Measurements from ENCODE around the gene NFKBIE.

Gene NFKBIE

GRCh38 chr6:44257025-44257752 lies 8.2 kb downstream of the NFKBIE start, which contains the start of gene SLC35B2:
Gene SLC35B2 (minus strand): TSS chr6:44257528. CDS start chr6:44257410, 118 bp downstream.
- peak; percentile 76 for DNase-seq

- no peak for DNase-seq
Measured at GRCh38 chr6:44256775-44257024, 8.7 kb downstream of the NFKBIE start.

- no peak for DNase-seq
Measured at GRCh38 chr6:44255871-44256774, 9.2 kb downstream of the NFKBIE start.

- no peak for DNase-seq
Measured at GRCh38 chr6:44255105-44255808, 10.1 kb downstream of the NFKBIE start.

GRCh38 chr6:44254191-44255104 lies 10.9 kb downstream of the NFKBIE start:
- DNase-seq = no peak

GRCh38 chr6:44253307-44254101 lies 11.8 kb downstream of the NFKBIE start:
- DNase-seq = peak; percentile 19

GRCh38 chr6:44251576-44252524 lies 13.5 kb downstream of the NFKBIE start:
- DNase-seq = no peak

- DNase-seq = no peak
Measured at GRCh38 chr6:44250718-44251123, 14.6 kb downstream of the NFKBIE start.

GRCh38 chr6:44250067-44250717 lies 15.2 kb downstream of the NFKBIE start:
- DNase-seq = no peak

GRCh38 chr6:44249082-44249748 lies 16.1 kb downstream of the NFKBIE start:
- DNase-seq = no peak

GRCh38 chr6:44248579-44248978 lies 16.8 kb downstream of the NFKBIE start:
- no peak for DNase-seq

GRCh38 chr6:44247338-44248302 lies 17.7 kb downstream of the NFKBIE start:
- peak; percentile 61 for DNase-seq

- peak; percentile 97 for DNase-seq
Measured at GRCh38 chr6:44246663-44247337, 18.6 kb downstream of the NFKBIE start, which contains the start of gene HSP90AB1. Gene HSP90AB1 (plus strand): TSS chr6:44247101. CDS start chr6:44248630, 1,529 bp downstream.

- peak; percentile 56 for DNase-seq
Measured at GRCh38 chr6:44245912-44246662, 19.3 kb downstream of the NFKBIE start.

GRCh38 chr6:44245391-44245911 lies 19.9 kb downstream of the NFKBIE start:
- DNase-seq = no peak

GRCh38 chr6:44243345-44243744 lies 22.0 kb downstream of the NFKBIE start:
- no peak for DNase-seq

Measured in COR-L47 (cell line).